CD4-positive, CD25-positive, alpha-beta regulatory T cell (primary cell): ENCODE data around the gene IQSEC3. TPM values are rescaled to one million over a fixed set of nuclear protein-coding genes. Genes with fewer than 3 reads are reported as not detected.
"Not testable (repeated sequence)": the region's sequence is repeated elsewhere in the genome, so short reads cannot be mapped to it uniquely, and the experiment has no call there.

Experiments
- ATAC-seq, 2 donors: fragments of 150-1000 bp; cut with Tn5 transposase; one replicate each; pipeline ENCODE4 v1.10.0; 2021; ENCODE audit warnings: low read depth in 2 of 2, moderate number of reproducible peaks in 2 of 2, moderate library complexity in 1 of 2
- DNase-seq, 3 donors: peaks; one replicate each; pipeline versions ENCODE4 v3.0.0 to v3.0.0-alpha.2; 2012 to 2022; ENCODE audit warnings: mixed read lengths in 1 of 3
- H3K27ac ChIP-seq: one replicate; pipeline ENCODE4 v1.7.0; 2013; ENCODE audit warnings: mild to moderate bottlenecking, low read length; ENCODE audit not compliant: insufficient read depth, poor library complexity, severe bottlenecking
- H3K27me3 ChIP-seq: one replicate; pipeline ENCODE4 v1.7.0; 2013; ENCODE audit warnings: low read length; ENCODE audit not compliant: control insufficient read depth, insufficient read depth
- H3K36me3 ChIP-seq: one replicate; pipeline ENCODE4 v1.7.0; 2013; ENCODE audit warnings: mild to moderate bottlenecking, low read length, moderate library complexity; ENCODE audit not compliant: control insufficient read depth, insufficient read depth
- H3K4me1 ChIP-seq: 2 replicates; pipeline ENCODE4 v1.7.0; 2013; ENCODE audit warnings: mild to moderate bottlenecking, low read length; ENCODE audit not compliant: insufficient read depth, control insufficient read depth, poor library complexity, severe bottlenecking
- H3K4me3 ChIP-seq: one replicate; pipeline ENCODE4 v1.7.0; 2013; ENCODE audit warnings: low read depth, mild to moderate bottlenecking, low read length, moderate library complexity
- H3K9me3 ChIP-seq, 2 experiments: 1 replicate in 1 of 2; 2 replicates in 1 of 2; pipeline ENCODE4 v1.7.0; 2013; ENCODE audit warnings: low read length in 2 of 2, mild to moderate bottlenecking in 1 of 2, moderate library complexity in 1 of 2; ENCODE audit not compliant: control insufficient read depth in 2 of 2
- H3K27ac Mint-ChIP-seq, 3 donors: one replicate each; pipeline ENCODE4 v1.8.0; 2020 to 2022; ENCODE audit warnings: mild to moderate bottlenecking in 3 of 3, mixed read lengths in 3 of 3, moderate library complexity in 2 of 3
- H3K27me3 Mint-ChIP-seq: one replicate; pipeline ENCODE4 v1.8.0; 2022; ENCODE audit warnings: mild to moderate bottlenecking, mixed read lengths
- H3K36me3 Mint-ChIP-seq: one replicate; pipeline ENCODE4 v1.8.0; 2020; ENCODE audit warnings: mixed read lengths
- H3K4me1 Mint-ChIP-seq, 4 donors: one replicate each; pipeline ENCODE4 v1.8.0; 2020 to 2022; ENCODE audit warnings: mixed read lengths in 4 of 4, mild to moderate bottlenecking in 1 of 4
- H3K4me3 Mint-ChIP-seq, 4 donors: one replicate each; pipeline ENCODE4 v1.8.0; 2020 to 2022; ENCODE audit warnings: mild to moderate bottlenecking in 4 of 4, mixed read lengths in 4 of 4, moderate library complexity in 3 of 4
- H3K9me3 Mint-ChIP-seq, 7 donors: one replicate each; pipeline ENCODE4 v1.8.0; 2020 to 2022; ENCODE audit warnings: mixed read lengths in 7 of 7, mild to moderate bottlenecking in 3 of 7, moderate library complexity in 2 of 7
- polyA plus RNA-seq, 4 donors: library from polyadenylated mRNA; unstranded; fragments of 300-500 nt; fragmentation: Illumina TruSeq; gene quantifications; one replicate each; pipeline ENCODE4 v1.2.3, GENCODE V29; 2021
- total RNA-seq: library from RNA; stranded (reverse); gene quantifications from one replicate; pipeline ENCODE4 v1.2.3, GENCODE V29; 2022

Gene IQSEC3
- total and polyA plus RNA-seq, 5 donors from 2014 or later = 0.05 to 0.15 TPM; not detected in 3

DNA sequence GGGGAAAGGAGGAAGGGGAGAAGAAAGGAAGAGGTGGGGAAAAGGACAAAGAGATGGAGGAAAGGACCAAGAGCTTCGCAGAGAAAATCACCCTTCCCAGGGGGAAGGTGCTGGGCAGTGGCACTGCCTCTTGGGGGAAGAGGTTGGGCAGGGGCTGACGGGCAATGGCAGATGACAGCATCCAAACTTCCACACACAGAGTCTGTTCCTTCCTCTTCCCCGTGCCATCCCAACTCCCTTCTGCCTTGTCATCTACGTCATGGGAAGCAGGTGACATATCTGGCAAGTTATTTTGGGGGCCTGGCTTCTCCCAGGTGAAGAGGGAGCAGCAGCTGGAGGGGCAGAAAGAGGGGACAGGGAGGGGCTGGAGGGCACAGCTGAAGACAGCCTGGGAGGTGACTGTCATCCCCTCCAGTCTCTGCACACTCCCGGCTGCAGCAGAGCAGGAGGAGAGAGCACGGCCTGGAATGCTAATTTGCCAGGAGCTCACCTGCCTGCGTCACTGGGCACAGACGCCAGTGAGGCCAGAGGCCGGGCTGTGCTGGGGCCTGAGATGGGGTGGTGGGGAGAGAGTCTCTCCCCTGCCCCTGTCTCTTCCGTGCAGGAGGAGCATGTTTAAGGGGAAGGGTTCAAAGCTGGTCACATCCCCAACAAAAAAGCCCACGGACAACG is 43.9 kb upstream of the IQSEC3 start:
- no peaks in the 10 kb centered on the region for H3K27me3 Mint-ChIP-seq
- peaks cover 0 to 19% (median 5%) of the 10 kb centered on the region in 4 donors for H3K4me1 Mint-ChIP-seq
- H3K4me1 ChIP-seq = no peaks in the 10 kb centered on the region
- no peak overlapping the region for H3K4me3 ChIP-seq
- DNase-seq (no peak), ATAC-seq (no peak)
- peaks cover 21% of the 10 kb centered on the region for H3K36me3 ChIP-seq
- no peaks in the 10 kb centered on the region for H3K9me3 ChIP-seq
- H3K36me3 Mint-ChIP-seq = peaks cover 18% of the 10 kb centered on the region
- H3K27ac ChIP-seq = no peak overlapping the region
- H3K27me3 ChIP-seq = no peaks in the 10 kb centered on the region
- peak overlapping the region in 2 of 3 donors; percentile 46 to 79 for H3K27ac Mint-ChIP-seq
- no peaks in the 10 kb centered on the region for H3K9me3 Mint-ChIP-seq
- peak overlapping the region in 1 of 4 donors; percentile 25 for H3K4me3 Mint-ChIP-seq

DNA sequence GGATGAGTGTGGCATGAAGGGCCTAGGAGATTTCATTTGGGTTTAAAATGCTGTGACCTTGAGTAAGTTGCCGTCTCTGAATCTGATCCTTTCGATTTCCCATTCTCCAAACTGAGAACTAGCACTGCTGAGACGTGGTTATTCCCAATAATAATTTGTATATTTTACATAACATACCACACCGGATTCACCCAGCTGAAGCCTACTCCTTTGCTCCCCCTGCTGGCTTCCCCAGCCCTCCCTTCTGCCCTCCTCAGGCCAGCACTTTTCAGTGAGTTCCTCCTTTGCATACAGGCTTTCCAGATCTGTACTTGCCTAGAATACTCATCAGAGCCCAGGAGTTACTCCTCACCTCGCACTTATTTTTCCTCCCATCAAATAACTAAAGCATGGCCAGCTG is 38.7 kb upstream of the IQSEC3 start:
- H3K36me3 Mint-ChIP-seq, H3K4me1 ChIP-seq, ATAC-seq, H3K9me3 ChIP-seq, DNase-seq, H3K36me3 ChIP-seq, H3K9me3 Mint-ChIP-seq, H3K4me3 ChIP-seq, H3K4me3 Mint-ChIP-seq, H3K27ac Mint-ChIP-seq, H3K27ac ChIP-seq, H3K4me1 Mint-ChIP-seq, H3K27me3 Mint-ChIP-seq, H3K27me3 ChIP-seq: not testable (repeated sequence)

DNA sequence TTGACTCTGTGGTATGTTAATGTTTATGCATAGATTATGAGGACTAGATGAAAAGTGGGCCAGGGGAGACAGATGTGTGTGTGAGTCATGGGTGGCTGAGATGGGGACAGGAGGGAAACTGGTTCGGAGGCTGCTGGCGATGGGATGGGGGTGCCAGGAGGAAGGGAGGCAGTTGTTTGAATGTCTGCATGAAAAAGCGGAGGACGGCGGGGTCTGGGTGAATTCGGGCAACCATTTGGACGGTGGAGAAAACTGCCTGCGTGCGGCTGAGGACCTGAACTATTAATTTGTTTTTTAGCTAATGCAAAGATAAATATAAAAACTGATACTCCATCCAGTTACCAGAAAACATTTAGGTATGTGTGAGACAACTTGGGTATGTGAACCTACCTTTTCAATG is 27.8 kb upstream of the IQSEC3 start:
- H3K27me3 ChIP-seq, H3K4me1 ChIP-seq, H3K4me3 ChIP-seq, H3K9me3 Mint-ChIP-seq, H3K36me3 ChIP-seq, DNase-seq, H3K27me3 Mint-ChIP-seq, H3K4me1 Mint-ChIP-seq, H3K27ac Mint-ChIP-seq, H3K9me3 ChIP-seq, ATAC-seq, H3K27ac ChIP-seq, H3K4me3 Mint-ChIP-seq, H3K36me3 Mint-ChIP-seq: not testable (repeated sequence)

DNA sequence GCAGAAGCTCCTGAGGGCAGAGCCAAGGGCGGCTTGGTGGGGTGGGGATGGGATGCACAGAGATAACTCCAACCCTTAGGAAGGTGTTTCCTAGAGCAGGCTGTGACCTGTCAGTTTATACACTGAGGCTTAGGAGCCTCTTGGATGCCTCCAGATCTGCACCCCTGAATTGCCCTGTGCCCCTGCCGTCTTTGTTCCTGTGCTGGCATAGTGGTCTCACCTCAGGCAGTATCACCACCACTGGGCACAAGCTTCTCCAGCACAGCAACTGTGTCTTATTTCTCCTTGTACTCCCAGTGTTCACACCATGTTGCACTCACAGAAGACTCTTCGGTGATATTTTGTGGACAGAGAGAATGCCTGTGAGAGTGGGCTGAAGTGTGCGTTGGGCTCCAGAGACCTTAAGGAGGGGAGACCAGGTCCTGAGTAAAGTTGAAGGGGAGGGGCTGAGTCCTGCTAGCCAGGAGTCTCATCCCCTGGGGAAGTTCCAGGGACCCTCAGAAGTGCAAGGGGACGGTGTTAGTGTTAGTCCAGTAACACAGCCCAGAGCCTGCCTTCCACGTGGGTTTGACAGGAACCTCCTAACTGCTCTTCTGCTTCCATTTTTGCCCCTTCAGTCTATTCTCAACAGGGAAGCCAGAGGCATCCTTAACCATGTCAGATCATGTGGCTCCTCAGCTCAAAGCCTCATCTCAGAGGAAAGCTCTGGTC is 26.9 kb upstream of the IQSEC3 start:
- H3K9me3 Mint-ChIP-seq, H3K4me3 ChIP-seq, DNase-seq, H3K27ac Mint-ChIP-seq, H3K36me3 Mint-ChIP-seq, H3K36me3 ChIP-seq, H3K27ac ChIP-seq, H3K4me3 Mint-ChIP-seq, H3K27me3 ChIP-seq, ATAC-seq, H3K9me3 ChIP-seq, H3K27me3 Mint-ChIP-seq, H3K4me1 ChIP-seq, H3K4me1 Mint-ChIP-seq: not testable (repeated sequence)

DNA sequence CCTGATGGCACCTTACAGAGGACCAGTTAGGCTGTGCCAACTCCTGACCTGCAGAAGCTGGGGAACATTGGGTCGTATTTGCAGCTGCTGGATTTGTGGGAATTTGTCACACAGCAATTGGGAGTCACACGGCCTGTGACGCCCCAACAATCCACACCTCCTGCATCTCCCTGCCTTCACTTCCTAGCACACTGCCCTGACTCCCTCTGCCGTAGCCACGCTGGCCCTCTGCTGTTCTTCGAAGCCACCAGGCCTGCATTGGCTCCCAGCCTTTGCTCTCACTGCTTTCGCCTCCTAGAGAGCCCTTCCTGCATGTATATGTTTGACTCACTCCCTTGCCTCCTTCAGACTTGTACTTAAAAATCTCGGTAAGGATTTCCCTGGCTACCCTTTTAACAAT is 22.2 kb upstream of the IQSEC3 start:
- not testable (repeated sequence) for H3K36me3 ChIP-seq, H3K36me3 Mint-ChIP-seq, ATAC-seq, H3K27ac Mint-ChIP-seq, H3K9me3 ChIP-seq, DNase-seq, H3K4me3 Mint-ChIP-seq, H3K4me1 Mint-ChIP-seq, H3K4me3 ChIP-seq, H3K27me3 ChIP-seq, H3K4me1 ChIP-seq, H3K27ac ChIP-seq, H3K9me3 Mint-ChIP-seq
- H3K27me3 Mint-ChIP-seq = peaks cover 11% of the 10 kb centered on the region

DNA sequence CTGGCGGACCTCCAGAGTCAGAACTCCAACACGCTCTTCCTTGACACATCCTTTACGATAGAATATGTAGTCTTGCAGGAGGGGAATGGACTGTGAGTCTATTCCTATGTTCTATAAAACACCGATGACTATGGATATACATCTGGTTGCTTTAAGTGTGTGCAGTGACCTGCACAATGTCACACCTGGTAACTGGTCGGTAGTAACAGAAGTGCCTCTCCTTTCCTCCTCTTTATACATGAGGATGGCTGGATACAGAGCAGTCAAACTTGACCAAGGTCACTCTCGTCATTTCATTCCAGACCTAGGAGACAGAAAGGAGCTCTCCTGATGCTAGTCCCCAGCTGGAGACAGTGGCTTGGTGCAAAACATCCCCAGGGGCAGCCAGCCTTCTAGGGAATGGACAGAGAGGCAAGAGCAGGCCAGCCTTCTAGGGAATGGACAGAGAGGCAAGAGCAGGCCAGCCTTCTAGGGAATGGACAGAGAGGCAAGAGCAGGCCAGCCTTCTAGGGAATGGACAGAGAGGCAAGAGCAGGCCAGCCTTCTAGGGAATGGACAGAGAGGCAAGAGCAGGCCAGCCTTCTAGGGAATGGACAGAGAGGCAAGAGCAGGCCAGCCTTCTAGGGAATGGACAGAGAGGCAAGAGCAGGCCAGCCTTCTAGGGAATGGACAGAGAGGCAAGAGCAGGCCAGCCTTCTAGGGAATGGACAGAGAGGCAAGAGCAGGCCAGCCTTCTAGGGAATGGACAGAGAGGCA is 21.2 kb upstream of the IQSEC3 start:
- ATAC-seq, H3K9me3 Mint-ChIP-seq, H3K4me3 ChIP-seq, H3K36me3 Mint-ChIP-seq, H3K4me3 Mint-ChIP-seq, H3K4me1 ChIP-seq, H3K27me3 ChIP-seq, H3K27ac Mint-ChIP-seq, DNase-seq, H3K36me3 ChIP-seq, H3K9me3 ChIP-seq, H3K27ac ChIP-seq, H3K4me1 Mint-ChIP-seq: not testable (repeated sequence)
- peaks cover 11% of the 10 kb centered on the region for H3K27me3 Mint-ChIP-seq

DNA sequence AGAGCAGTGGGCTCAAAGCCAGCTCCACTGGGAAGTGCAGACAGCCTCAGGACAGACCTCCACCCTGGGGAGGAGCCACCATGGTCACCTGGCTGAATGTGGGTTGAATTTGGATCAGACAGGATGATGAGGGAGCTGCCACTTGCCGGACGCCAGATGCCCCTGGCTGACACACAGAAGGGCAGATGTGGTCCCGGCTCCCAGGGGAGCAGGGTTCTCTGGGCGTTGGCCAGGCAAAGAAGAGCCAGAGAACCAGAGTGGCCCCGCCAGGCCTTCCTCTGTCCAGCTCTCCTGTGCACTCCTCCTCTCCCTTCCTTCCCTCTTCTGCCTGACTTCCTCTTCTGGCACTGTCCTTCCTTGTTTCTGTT is 20.6 kb upstream of the IQSEC3 start:
- peaks cover 11% of the 10 kb centered on the region for H3K27me3 Mint-ChIP-seq

More for the DNA sequence above, 20.6 kb upstream of the IQSEC3 start:
- not testable (repeated sequence) for H3K9me3 Mint-ChIP-seq, DNase-seq, H3K27me3 ChIP-seq, H3K36me3 ChIP-seq, H3K27ac Mint-ChIP-seq, H3K9me3 ChIP-seq, H3K4me3 ChIP-seq, H3K4me1 ChIP-seq, ATAC-seq, H3K4me3 Mint-ChIP-seq, H3K36me3 Mint-ChIP-seq, H3K27ac ChIP-seq, H3K4me1 Mint-ChIP-seq
